Panc1 (cell line): ENCODE measurements around the gene SUPV3L1. TPM values are rescaled to one million over a fixed set of nuclear protein-coding genes. Genes with fewer than 3 reads are reported as not detected.
A peak's percentile ranks its signal among the peaks of the same experiment; 100 is the strongest.

Source experiments
- ATAC-seq: fragments of 200-7000 bp; cut with Tn5 transposase; 2 replicates; pipeline ENCODE4 v1.9.1; 2020; ENCODE audit warnings: mild to moderate bottlenecking, moderate library complexity
- BruUV-seq: library from RNA; stranded (reverse); fragments of 400-500 nt; replicated peaks from 2 replicates; lab custom pipeline; 2021; lab: Mats Ljungman, UMichigan
- CTCF ChIA-PET: fragments of 300-600 bp; sonication (Branson Sonifier 250); formaldehyde crosslinking; loops from one replicate; lab custom pipeline; 2022; ENCODE audit warnings: antibody characterized with exemption; lab: Charles Lee
- POLR2A ChIA-PET: fragments of 300-600 bp; sonication (Branson Sonifier 250); formaldehyde crosslinking; loops from one replicate; lab custom pipeline; 2022; ENCODE audit warnings: antibody characterized with exemption; lab: Charles Lee
- DNase-seq: peaks from one replicate; pipeline ENCODE4 v3.0.0-alpha.2; 2010; ENCODE audit warnings: low read depth, low spot score
- H3K27ac ChIP-seq: 2 replicates; pipeline ENCODE4 v1.5.1; 2011; ENCODE audit warnings: mild to moderate bottlenecking, low read length, inconsistent platforms
- H3K27me3 ChIP-seq: fragments of 200-500 bp; sonication (Bioruptor generic); 2 replicates; pipeline ENCODE4 v1.6.0; 2014; ENCODE audit warnings: low read length, inconsistent platforms; ENCODE audit not compliant: control insufficient read depth, insufficient read depth
- H3K36me3 ChIP-seq: fragments of 200-500 bp; sonication (Bioruptor generic); 2 replicates; pipeline ENCODE4 v1.5.1; 2014; ENCODE audit warnings: inconsistent platforms, mild to moderate bottlenecking, low read length, moderate library complexity; ENCODE audit not compliant: control insufficient read depth, insufficient read depth
- H3K4me1 ChIP-seq: 2 replicates; pipeline ENCODE4 v1.5.1; 2011; ENCODE audit warnings: inconsistent platforms, mild to moderate bottlenecking, low read length, moderate library complexity; ENCODE audit not compliant: control insufficient read depth, insufficient read depth
- H3K4me3 ChIP-seq, 2 experiments: 2 replicates each; pipeline ENCODE4 v1.5.1; 2011 to 2012; ENCODE audit warnings: low read depth in 2 of 2, low read length in 2 of 2, mild to moderate bottlenecking in 2 of 2, inconsistent platforms in 1 of 2, moderate library complexity in 1 of 2
- H3K9me3 ChIP-seq: fragments of 200-500 bp; sonication (Bioruptor generic); 2 replicates; pipeline ENCODE4 v1.5.1; 2014; ENCODE audit warnings: low read depth, mild to moderate bottlenecking, inconsistent platforms, low read length, moderate library complexity; ENCODE audit not compliant: control insufficient read depth, insufficient read depth
- CTCF ChIP-seq: fragments of 450-650 bp; IDR thresholded peaks from 2 replicates; pipeline ENCODE4 v1.5.1; 2017; ENCODE audit warnings: mild to moderate bottlenecking
- POLR2AphosphoS5 ChIP-seq: IDR thresholded peaks from 2 replicates; pipeline ENCODE4 v1.6.1; 2012; ENCODE audit warnings: mild to moderate bottlenecking, low read depth, low read length, moderate library complexity
- REST ChIP-seq, 2 experiments: IDR thresholded peaks; 2 replicates each; pipeline ENCODE4 v1.6.1; 2011 to 2012; ENCODE audit warnings: low read depth in 2 of 2, control low read depth in 1 of 2, low read length in 1 of 2, mild to moderate bottlenecking in 1 of 2, moderate library complexity in 1 of 2; ENCODE audit not compliant: insufficient read depth in 1 of 2
- SIN3A ChIP-seq: IDR thresholded peaks from 2 replicates; pipeline ENCODE4 v1.6.1; 2012; ENCODE audit warnings: low read depth, mild to moderate bottlenecking, low read length, moderate library complexity, borderline replicate concordance; ENCODE audit not compliant: insufficient read depth
- TCF7L2 ChIP-seq: IDR thresholded peaks from 2 replicates; pipeline ENCODE4 v1.6.1; 2011; ENCODE audit warnings: mild to moderate bottlenecking, low read depth, low read length, inconsistent platforms
- in situ Hi-C: cut with HindIII; loops from 2 replicates; pipeline ENCODE4 v1.10.0; 2016; ENCODE audit warnings: low sequenced_read_pairs, low pct_unique_long_range_greater_than_20kb
- intact Hi-C: fragments of 100-400 bp; cut with micrococcal nuclease; formaldehyde crosslinking; loops from one replicate; pipeline ENCODE4 v1.10.0; 2022; ENCODE audit not compliant: unreplicated experiment
- total RNA-seq: library from RNA; stranded (reverse); gene quantifications from one replicate; pipeline ENCODE4 v1.2.1, GENCODE V29; 2021; ENCODE audit not compliant: unreplicated experiment

SUPV3L1 gene
- total RNA-seq, 1 experiment from 2014 or later: 65.0 TPM

- no peak overlapping the region for H3K4me3 ChIP-seq
- ChIA-PET CTCF (interaction anchor here (0.6 kb wide), 1 partner anchor 35 kb away, joined by 6 read pairs; no protein-coding TSS in a partner anchor), POLR2A (no interaction called here)
- no peak for ATAC-seq
- TF ChIP-seq POLR2AphosphoS5: no peak
- no peak for TF ChIP-seq CTCF
- no peak for TF ChIP-seq REST (IDR thresholded peaks at IDR 0.05; ENCODE audit: insufficient read depth in 1 of 2, low read depth in 2 of 2, low read length in 1 of 2)
- TF ChIP-seq TCF7L2: no peak
- TF ChIP-seq SIN3A: no peak
- intact Hi-C loops: no loop called here
- H3K36me3 ChIP-seq: no peaks in the 10 kb centered on the region
- BruUV-seq: no TSS peak
- no peaks in the 10 kb centered on the region for H3K27me3 ChIP-seq
- no peak for DNase-seq
- H3K4me1 ChIP-seq: peaks cover 17% of the 10 kb centered on the region
- H3K27ac ChIP-seq: no peak overlapping the region
- in situ Hi-C loops: no loop called here
- H3K9me3 ChIP-seq: no peaks in the 10 kb centered on the region
Observed at GRCh38 chr10:69220507-69220906, 40.5 kb downstream of the SUPV3L1 start.

- ChIA-PET POLR2A (no interaction called here), CTCF (interaction anchor here (0.7 kb wide), 1 partner anchor 142 kb away, joined by 7 read pairs; no protein-coding TSS in a partner anchor)
- DNase-seq: peak; percentile 61
- in situ Hi-C loops (no loop called here), intact Hi-C loops (no loop called here)
- Histone ChIP-seq H3K27ac (peak overlapping the region; percentile 25; the same call in 1 of the 2 replicates), H3K36me3 (no peaks in the 10 kb centered on the region), H3K4me1 (peaks cover 9% of the 10 kb centered on the region), H3K4me3 (peak overlapping the region in 1 of 2 experiments; percentile 26; a peak in 2 of 4 replicates), H3K27me3 (no peaks in the 10 kb centered on the region), H3K9me3 (no peaks in the 10 kb centered on the region)
- peak; percentile 95 for TF ChIP-seq CTCF
- no peak for TF ChIP-seq POLR2AphosphoS5
- BruUV-seq: no TSS peak
- peak; percentile 83 for ATAC-seq
Observed at GRCh38 chr10:69222157-69223027, 42.4 kb downstream of the SUPV3L1 start.
